ENCODE results near the gene PSME3IP1.

Gene PSME3IP1

DNA sequence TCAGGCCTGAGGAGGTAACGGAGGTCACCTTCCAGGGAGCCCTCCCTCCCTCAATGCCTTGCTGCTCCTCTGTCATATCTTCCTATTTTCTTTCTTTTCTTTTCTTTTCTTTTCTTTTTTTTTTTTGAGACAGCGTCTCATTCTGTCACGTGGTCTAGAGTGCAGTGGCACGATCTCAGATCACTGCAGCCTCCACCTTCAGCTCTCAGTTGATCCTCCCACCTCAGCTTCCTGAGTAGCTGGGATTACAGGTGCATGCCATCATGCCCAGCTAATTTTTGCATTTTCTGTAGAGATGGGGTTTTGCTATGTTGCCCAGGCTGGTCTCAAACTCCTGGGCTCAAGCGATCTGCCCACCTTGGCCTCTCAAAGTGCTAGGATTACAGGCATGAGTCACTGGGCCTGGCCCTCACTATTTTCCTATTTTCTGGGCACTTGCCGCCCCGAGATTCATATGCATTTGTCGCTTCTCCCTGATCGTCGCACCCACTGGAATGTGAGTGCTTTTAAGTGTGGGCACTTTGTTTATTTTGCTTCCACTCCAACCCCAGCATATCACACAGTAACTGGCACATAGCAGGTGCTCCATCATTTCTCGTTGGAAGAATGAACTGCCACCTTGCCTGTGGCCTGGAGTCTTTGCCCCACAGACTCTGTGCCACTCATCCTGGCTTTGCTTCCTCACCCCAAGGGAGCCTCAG, 61.7 kb downstream of the PSME3IP1 start:
- H3K36me3 ChIP-seq (ENCODE audit: control insufficient read depth, insufficient read depth, low read length) = no peaks in the 10 kb centered on the region
- H3K9ac ChIP-seq = no peak overlapping the region
- H3K27ac ChIP-seq = no peak overlapping the region

DNA sequence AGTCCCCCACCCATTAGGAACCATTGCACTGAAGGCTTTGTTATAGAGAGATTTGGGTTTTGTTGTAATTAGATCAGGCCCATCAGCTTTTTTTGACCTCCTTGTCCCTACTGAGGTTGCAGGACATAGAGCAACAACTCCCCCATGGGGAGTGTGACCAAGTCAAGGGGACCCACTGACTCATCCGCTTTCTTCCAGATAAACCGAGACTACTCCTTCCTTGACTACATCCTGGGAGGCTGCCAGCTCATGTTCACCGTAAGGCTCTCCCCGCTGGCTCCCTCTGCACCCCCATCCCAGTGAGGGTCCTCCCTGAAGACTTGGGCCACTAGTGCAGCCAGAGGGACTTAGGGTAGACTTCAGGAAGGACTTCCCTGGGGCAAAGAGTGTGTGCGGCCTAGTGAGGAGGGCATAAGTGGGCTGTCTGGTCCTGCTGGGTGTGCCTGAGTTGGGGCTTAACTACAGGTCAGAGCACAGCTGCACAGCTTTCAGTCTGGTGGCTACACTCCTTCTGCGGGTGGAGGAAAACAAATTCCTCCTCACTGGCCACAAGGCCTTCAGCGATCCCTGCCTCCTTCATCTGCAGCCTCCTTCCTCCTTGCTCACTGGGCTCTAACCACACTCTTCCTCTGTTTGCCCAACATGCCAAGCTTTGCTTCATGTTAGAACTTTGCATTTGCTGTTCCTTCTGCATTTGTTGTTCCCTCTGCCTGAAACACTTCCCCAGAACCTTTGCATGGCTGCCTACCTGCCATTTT, 62.4 kb downstream of the PSME3IP1 start:
- TF ChIP-seq, protein P1, sequence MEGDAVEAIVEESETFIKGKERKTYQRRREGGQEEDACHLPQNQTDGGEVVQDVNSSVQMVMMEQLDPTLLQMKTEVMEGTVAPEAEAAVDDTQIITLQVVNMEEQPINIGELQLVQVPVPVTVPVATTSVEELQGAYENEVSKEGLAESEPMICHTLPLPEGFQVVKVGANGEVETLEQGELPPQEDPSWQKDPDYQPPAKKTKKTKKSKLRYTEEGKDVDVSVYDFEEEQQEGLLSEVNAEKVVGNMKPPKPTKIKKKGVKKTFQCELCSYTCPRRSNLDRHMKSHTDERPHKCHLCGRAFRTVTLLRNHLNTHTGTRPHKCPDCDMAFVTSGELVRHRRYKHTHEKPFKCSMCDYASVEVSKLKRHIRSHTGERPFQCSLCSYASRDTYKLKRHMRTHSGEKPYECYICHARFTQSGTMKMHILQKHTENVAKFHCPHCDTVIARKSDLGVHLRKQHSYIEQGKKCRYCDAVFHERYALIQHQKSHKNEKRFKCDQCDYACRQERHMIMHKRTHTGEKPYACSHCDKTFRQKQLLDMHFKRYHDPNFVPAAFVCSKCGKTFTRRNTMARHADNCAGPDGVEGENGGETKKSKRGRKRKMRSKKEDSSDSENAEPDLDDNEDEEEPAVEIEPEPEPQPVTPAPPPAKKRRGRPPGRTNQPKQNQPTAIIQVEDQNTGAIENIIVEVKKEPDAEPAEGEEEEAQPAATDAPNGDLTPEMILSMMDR (IDR thresholded peaks at IDR 0.05) = no peak
- Histone ChIP-seq H3K9me3 (ENCODE audit: control insufficient read depth, low read length) (no peaks in the 10 kb centered on the region), H3K27me3 (ENCODE audit: control insufficient read depth, insufficient read depth, low read length) (no peaks in the 10 kb centered on the region), H3K4me2 (ENCODE audit: low read length) (no peak overlapping the region), H3K27ac (no peak overlapping the region), H3K79me2 (no peaks in the 10 kb centered on the region), H3K4me3 (ENCODE audit: low read depth, low read length) (no peak overlapping the region), H3K9ac (no peak overlapping the region), H3K4me1 (no peaks in the 10 kb centered on the region), H2AFZ (no peak overlapping the region), H3K36me3 (ENCODE audit: control insufficient read depth, insufficient read depth, low read length) (no peaks in the 10 kb centered on the region)

More for the DNA sequence above, 61.7 kb downstream of the PSME3IP1 start:
- no peak overlapping the region for H2AFZ ChIP-seq
- no peak overlapping the region for H3K4me2 ChIP-seq (ENCODE audit: low read length)
- TF ChIP-seq, protein P1 (IDR thresholded peaks at IDR 0.05) = no peak
- no peak overlapping the region for H3K4me3 ChIP-seq (ENCODE audit: low read depth, low read length)
- H3K79me2 ChIP-seq = no peaks in the 10 kb centered on the region
- H3K4me1 ChIP-seq = no peaks in the 10 kb centered on the region
- H3K9me3 ChIP-seq (ENCODE audit: control insufficient read depth, low read length) = no peaks in the 10 kb centered on the region
- H3K27me3 ChIP-seq (ENCODE audit: control insufficient read depth, insufficient read depth, low read length) = no peaks in the 10 kb centered on the region

DNA sequence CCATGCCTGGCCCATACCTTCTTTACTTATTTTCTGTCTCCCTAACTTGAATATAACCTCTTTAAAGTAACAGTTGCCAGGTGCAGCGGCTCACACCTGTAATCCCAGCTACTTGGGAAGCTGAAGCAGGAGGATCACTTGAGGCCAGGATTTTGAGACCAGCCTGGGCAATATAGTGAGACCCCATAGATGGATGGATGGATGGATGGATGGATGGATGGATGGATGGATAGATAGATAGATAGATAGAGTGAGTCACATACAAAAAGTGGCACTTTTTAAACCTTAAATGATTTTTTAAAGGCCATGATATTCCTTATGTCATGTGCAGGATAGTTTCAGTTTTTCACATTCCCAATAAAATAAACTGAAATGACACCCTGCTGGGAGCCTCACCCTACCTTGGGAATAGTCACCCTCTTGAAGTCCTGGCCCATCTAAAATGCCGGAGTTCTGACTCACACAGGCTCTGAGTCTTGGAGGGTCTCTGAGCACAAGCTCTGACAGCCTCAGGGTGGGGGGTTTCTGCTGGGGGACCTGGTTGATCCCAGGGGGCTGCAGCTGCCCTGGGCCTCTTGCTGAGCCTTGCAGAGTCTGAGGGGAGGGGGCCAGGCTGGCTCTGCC, 67.3 kb downstream of the PSME3IP1 start:
- Histone ChIP-seq H2AFZ (no peak overlapping the region), H3K4me1 (no peaks in the 10 kb centered on the region), H3K27me3 (ENCODE audit: control insufficient read depth, insufficient read depth, low read length) (no peaks in the 10 kb centered on the region), H3K4me3 (ENCODE audit: low read depth, low read length) (no peak overlapping the region), H3K9ac (no peak overlapping the region), H3K9me3 (ENCODE audit: control insufficient read depth, low read length) (no peaks in the 10 kb centered on the region), H3K4me2 (ENCODE audit: low read length) (no peak overlapping the region), H3K36me3 (ENCODE audit: control insufficient read depth, insufficient read depth, low read length) (no peaks in the 10 kb centered on the region), H3K27ac (no peak overlapping the region), H3K79me2 (no peaks in the 10 kb centered on the region)
- TF ChIP-seq, protein P1 (IDR thresholded peaks at IDR 0.05) = no peak

DNA sequence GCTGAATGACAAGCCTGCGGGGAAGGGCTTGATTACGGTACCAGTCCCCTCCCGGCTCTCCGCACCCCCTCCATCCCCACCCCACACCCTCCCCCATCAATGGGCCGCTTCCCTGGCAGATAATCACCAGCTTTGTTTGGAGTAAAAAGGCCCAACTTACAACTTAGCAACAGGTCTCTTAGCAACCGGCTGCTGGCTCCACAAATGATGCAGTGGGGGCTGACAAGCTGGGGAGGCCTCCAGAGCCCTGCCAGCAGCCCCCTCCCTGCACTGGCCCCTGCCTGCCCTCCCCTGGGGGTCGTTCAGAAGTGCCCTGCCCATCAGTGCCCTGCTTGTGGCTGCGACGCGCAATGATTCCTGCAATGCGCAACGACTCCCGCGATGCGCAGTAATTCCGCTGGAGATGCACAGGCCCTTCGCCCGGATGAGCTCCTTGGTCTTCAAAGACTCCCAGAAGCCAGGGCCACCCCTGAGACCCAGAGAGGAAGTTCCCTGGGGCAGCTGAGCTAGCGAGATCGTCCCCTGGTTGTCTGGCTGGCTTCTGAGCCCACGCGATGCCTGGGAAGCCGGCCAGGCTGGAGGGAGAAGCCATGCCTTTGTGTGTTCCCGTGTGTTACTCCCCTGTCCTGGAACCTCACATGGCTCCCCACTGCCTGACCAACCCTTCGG, 70.2 kb downstream of the PSME3IP1 start:
- Histone ChIP-seq H3K27ac (no peak overlapping the region), H3K4me2 (ENCODE audit: low read length) (no peak overlapping the region), H3K36me3 (ENCODE audit: control insufficient read depth, insufficient read depth, low read length) (no peaks in the 10 kb centered on the region), H3K4me1 (no peaks in the 10 kb centered on the region), H3K9me3 (ENCODE audit: control insufficient read depth, low read length) (no peaks in the 10 kb centered on the region), H3K4me3 (ENCODE audit: low read depth, low read length) (no peak overlapping the region), H3K27me3 (ENCODE audit: control insufficient read depth, insufficient read depth, low read length) (no peaks in the 10 kb centered on the region), H3K9ac (no peak overlapping the region), H3K79me2 (no peaks in the 10 kb centered on the region), H2AFZ (no peak overlapping the region)
- TF ChIP-seq, protein P1 (IDR thresholded peaks at IDR 0.05) = no peak

Data from parathyroid adenoma (tissue), 2 donors.